Measurements from ENCODE around the gene SLC1A7.

- no peak for TF ChIP-seq CTCF (IDR thresholded peaks at IDR 0.05; ENCODE audit: insufficient read depth, low read length, poor library complexity, severe bottlenecking)
- no peak for TF ChIP-seq EZH2phosphoT487 (conservative IDR thresholded peaks at IDR 0.05; ENCODE audit: low read length)
Observed at GRCh38 chr1:53132176-53132575, 10.3 kb downstream of the SLC1A7 start.
